Testis (tissue), 3 donors: ENCODE measurements around the gene OCSTAMP. TPM values are rescaled to one million over a fixed set of nuclear protein-coding genes. Genes with fewer than 3 reads are reported as not detected.

ENCODE experiments used
- DNase-seq: peaks from one replicate; pipeline ENCODE4 v3.0.0-alpha.2; 2019
- H3K27ac ChIP-seq, 2 donors: fragments of 200-600 bp; sonication (generic); one replicate each; pipeline ENCODE4 v1.5.1; 2019
- H3K27me3 ChIP-seq: fragments of 200-600 bp; sonication (generic); one replicate; pipeline ENCODE4 v1.5.1; 2019
- H3K36me3 ChIP-seq: fragments of 200-600 bp; sonication (generic); one replicate; pipeline ENCODE4 v1.5.1; 2017; ENCODE audit warnings: low read depth; ENCODE audit errors: missing control alignments
- H3K4me1 ChIP-seq: fragments of 200-600 bp; sonication (generic); one replicate; pipeline ENCODE4 v1.5.1; 2019
- H3K4me3 ChIP-seq, 2 donors: fragments of 200-600 bp; sonication (generic); one replicate each; pipeline ENCODE4 v1.5.1; 2017 to 2019
- H3K9me3 ChIP-seq: fragments of 200-600 bp; sonication (generic); one replicate; pipeline ENCODE4 v1.5.1; 2017
- POLR2A ChIP-seq: fragments of 450-650 bp; IDR thresholded peaks from one replicate; pipeline ENCODE4 v1.6.1; 2017; ENCODE audit warnings: antibody characterized with exemption, mild to moderate bottlenecking, moderate library complexity
- WGBS, 2 donors: methylation state at CpG; one replicate each; pipeline ENCODE4 v1.1.5; 2018; 5-methylcytosine and 5-hydroxymethylcytosine counted together
- intact Hi-C: fragments of 100-400 bp; cut with DNase I; formaldehyde crosslinking; loops from one replicate; pipeline ENCODE4 v1.15.1; 2023; ENCODE audit warnings: low total_unique reads
- polyA plus RNA-seq: library from polyadenylated mRNA; stranded (reverse); fragments of 350-450 nt; fragmentation: Illumina TruSeq; extraction: RNeasy Lipid Tissue Mini Kit (QIAGEN cat#74804); gene quantifications from one replicate; pipeline ENCODE4 v1.2.3, GENCODE V29; 2014; ENCODE audit warnings: low read depth, low replicate concordance; ENCODE audit not compliant: insufficient read depth
- total RNA-seq, 2 donors: library from RNA; depleted of rRNA; stranded (reverse); fragments of >200 nt; gene quantifications; one replicate each; pipeline ENCODE4 v1.2.3, GENCODE V29; 2016
- TF ChIP-seq, protein P1 (sequence below), 3 experiments: fragments of 450-650 bp in 2 of 3; fragments of 200-600 bp in 1 of 3; sonication (generic) in 1 of 3; IDR thresholded peaks; one replicate each; pipeline ENCODE4 v1.5.1; 2016 to 2019; ENCODE audit warnings: antibody characterized with exemption in 3 of 3, mild to moderate bottlenecking in 2 of 3, moderate library complexity in 1 of 3

The OCSTAMP gene
- total and polyA plus RNA-seq, 3 donors from 2014 or later: 0.25 to 0.56 TPM; not detected in 1

DNA sequence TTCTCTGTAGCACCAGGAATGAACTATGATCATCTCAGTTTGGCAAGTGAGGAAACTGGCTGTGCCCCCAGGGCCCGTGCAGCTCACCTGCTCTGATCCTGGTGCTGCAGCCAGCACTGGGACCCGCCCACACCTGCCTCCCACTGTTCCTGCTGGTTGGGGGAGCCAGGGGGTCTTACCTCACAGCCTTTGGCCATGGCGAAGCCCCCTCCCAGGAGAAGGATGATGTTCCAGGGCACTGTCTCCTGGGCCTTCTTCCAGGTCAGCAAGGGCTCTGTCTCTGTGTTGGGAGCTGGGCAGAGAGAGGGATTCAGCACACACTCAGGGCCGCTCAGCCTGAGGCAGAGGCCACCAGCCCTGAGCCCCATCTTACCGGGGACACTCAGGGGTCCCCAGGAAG lies 24.9 kb upstream of the OCSTAMP start:
- no peak overlapping the region for H3K27ac ChIP-seq
- H3K4me3 ChIP-seq: no peak overlapping the region
- TF ChIP-seq POLR2A: no peak
- no peaks in the 10 kb centered on the region for H3K4me1 ChIP-seq
- H3K36me3 ChIP-seq: no peaks in the 10 kb centered on the region
- WGBS, 2 donors: 80 to 90% methylated on average over 2 to 5 of the region's 5 CpGs
- H3K9me3 ChIP-seq: no peaks in the 10 kb centered on the region
- no peaks in the 10 kb centered on the region for H3K27me3 ChIP-seq
- DNase-seq: no peak
- intact Hi-C loops: no loop called here

DNA sequence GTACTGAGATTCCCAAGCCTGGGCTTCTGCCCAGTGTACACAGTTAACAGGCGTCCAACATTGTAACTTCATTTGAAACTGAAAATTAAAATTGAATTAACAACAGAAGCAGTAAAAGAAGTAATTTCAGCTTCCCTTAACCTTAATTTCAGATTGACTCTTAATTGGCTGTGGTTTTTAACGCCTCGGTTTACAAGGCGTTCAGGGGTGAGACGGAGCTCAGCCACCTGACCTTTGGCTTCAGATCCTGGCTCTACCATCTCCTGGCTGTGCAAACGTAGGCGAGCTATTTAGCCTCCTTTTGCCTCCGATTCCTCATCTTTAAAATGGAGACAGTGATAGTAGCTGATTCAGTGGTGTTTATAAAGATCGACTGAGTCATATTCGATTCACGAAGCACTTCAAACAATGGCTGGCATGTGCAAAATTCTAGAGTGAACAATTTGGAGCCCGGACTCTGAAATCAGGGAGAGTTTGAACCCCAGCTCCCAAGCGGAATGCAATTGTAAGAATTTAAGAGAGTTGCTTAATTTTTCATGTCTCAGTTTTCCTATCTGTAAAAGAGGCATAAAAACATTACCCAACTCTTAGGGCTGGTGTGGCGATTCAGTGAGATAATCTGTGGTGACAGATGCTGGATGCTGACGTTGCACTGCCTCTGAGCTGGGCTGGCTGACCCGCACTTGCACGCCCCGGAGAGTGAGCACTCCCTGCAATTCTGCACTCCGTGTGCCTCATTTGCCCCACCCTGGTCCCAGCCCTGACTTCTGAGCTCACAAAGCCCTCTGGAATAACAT lies 23.5 kb upstream of the OCSTAMP start:
- no peak for TF ChIP-seq POLR2A
- TF ChIP-seq, protein P1, sequence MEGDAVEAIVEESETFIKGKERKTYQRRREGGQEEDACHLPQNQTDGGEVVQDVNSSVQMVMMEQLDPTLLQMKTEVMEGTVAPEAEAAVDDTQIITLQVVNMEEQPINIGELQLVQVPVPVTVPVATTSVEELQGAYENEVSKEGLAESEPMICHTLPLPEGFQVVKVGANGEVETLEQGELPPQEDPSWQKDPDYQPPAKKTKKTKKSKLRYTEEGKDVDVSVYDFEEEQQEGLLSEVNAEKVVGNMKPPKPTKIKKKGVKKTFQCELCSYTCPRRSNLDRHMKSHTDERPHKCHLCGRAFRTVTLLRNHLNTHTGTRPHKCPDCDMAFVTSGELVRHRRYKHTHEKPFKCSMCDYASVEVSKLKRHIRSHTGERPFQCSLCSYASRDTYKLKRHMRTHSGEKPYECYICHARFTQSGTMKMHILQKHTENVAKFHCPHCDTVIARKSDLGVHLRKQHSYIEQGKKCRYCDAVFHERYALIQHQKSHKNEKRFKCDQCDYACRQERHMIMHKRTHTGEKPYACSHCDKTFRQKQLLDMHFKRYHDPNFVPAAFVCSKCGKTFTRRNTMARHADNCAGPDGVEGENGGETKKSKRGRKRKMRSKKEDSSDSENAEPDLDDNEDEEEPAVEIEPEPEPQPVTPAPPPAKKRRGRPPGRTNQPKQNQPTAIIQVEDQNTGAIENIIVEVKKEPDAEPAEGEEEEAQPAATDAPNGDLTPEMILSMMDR (IDR thresholded peaks at IDR 0.05): no peak
- no peak for DNase-seq
- WGBS, 2 donors: 83 to 91% methylated on average over 19 of the region's 19 CpGs
- H3K27ac ChIP-seq: no peak overlapping the region
- H3K4me3 ChIP-seq: no peak overlapping the region
- no peaks in the 10 kb centered on the region for H3K27me3 ChIP-seq
- intact Hi-C loops: no loop called here
- H3K9me3 ChIP-seq: no peaks in the 10 kb centered on the region
- peaks cover 3% of the 10 kb centered on the region for H3K4me1 ChIP-seq
- H3K36me3 ChIP-seq: no peaks in the 10 kb centered on the region

DNA sequence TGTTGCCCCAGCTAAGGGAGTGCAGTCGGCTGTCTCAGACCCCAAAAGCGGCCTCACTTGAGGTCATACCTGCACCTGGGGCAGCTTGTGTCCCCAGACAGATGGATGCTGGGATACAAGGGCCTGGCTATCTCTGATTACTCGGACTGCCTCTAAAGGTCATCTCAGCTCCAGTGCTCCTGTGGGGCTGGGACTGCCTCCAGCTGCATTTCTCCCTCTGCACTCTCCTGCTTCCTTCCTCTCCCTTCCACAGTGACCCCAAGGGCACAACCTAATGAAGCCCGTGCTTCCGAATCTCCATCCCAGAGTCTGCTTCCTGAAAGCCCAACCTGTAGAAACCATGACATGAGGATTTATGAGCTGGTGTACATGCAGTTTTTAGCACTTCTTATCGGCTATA lies 22.8 kb upstream of the OCSTAMP start:
- peaks cover 9% of the 10 kb centered on the region for H3K4me1 ChIP-seq
- no peak overlapping the region for H3K4me3 ChIP-seq
- DNase-seq: no peak
- H3K9me3 ChIP-seq: no peaks in the 10 kb centered on the region
- H3K27ac ChIP-seq: no peak overlapping the region
- WGBS, 2 donors: 72 to 77% methylated on average over 6 of the region's 6 CpGs
- no peaks in the 10 kb centered on the region for H3K36me3 ChIP-seq
- no peaks in the 10 kb centered on the region for H3K27me3 ChIP-seq
- TF ChIP-seq, protein P1 (IDR thresholded peaks at IDR 0.05): no peak
- TF ChIP-seq POLR2A: no peak
- intact Hi-C loops: no loop called here

DNA sequence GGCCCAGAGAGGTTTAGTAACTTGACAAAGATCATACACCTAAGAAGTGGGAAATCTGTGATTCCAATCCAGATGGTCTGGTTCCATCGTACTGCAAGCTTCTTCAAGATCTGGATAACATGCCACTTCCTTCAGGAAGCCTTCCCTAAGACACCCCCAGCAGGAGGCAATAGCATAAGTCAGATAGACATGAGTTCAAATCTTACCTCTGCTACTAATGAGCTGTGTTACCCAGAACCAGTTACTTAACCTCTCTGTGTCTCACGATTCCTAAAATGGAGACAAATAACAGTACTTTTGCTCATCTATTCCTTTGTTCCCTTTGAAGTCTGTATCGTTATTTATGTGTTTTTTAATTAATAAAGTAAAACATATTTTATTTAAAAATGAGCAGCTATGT lies 22.3 kb upstream of the OCSTAMP start:
- peaks cover 9% of the 10 kb centered on the region for H3K4me1 ChIP-seq
- no peaks in the 10 kb centered on the region for H3K9me3 ChIP-seq
- no peak overlapping the region for H3K4me3 ChIP-seq
- no peak for DNase-seq
- no peaks in the 10 kb centered on the region for H3K36me3 ChIP-seq
- 90 to 92% methylated on average over 3 of the region's 3 CpGs for WGBS, 2 donors
- H3K27ac ChIP-seq: no peak overlapping the region
- intact Hi-C loops: no loop called here
- no peaks in the 10 kb centered on the region for H3K27me3 ChIP-seq
- TF ChIP-seq, protein P1 (IDR thresholded peaks at IDR 0.05): no peak
- no peak for TF ChIP-seq POLR2A

DNA sequence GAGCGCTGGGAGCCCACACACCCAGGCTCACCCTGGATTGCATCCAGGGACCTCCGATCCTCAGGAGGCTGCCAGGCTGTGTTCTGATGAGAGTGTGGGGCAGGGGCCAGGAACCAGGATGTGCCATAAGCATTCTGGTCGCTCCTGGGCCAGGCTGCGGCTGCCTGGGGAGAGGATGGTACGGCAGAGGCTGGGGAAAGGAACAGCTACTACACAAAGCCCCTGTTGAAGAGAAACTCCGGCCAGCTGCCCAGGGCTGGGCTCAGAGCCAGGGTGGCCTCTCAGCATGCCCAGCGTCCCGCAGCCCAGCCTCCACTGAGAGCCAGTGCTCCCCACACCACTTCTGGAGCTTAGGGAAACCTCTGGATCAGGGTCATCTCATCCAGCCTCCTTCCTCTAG lies 21.7 kb upstream of the OCSTAMP start:
- Histone ChIP-seq H3K27me3 (no peaks in the 10 kb centered on the region), H3K4me1 (peaks cover 9% of the 10 kb centered on the region), H3K27ac (no peak overlapping the region), H3K9me3 (no peaks in the 10 kb centered on the region), H3K36me3 (no peaks in the 10 kb centered on the region), H3K4me3 (no peak overlapping the region)
- intact Hi-C loops: no loop called here
- no peak for TF ChIP-seq POLR2A
- TF ChIP-seq, protein P1 (IDR thresholded peaks at IDR 0.05): no peak
- 52 to 60% methylated on average over 8 of the region's 8 CpGs for WGBS, 2 donors
- DNase-seq: peak; percentile 75
